HG02884 (cell line): ENCODE results near the gene EGF.
"Not testable (repeated sequence)": the region's sequence is repeated elsewhere in the genome, so short reads cannot be mapped to it uniquely, and the experiment has no call there.

Experiments used
- ATAC-seq: cut with Tn5 transposase; IDR thresholded peaks from one replicate; pipeline ENCODE4 v1.9.1; 2021; ENCODE audit warnings: mild to moderate bottlenecking, moderate library complexity; ENCODE audit not compliant: unreplicated experiment

The EGF gene

GRCh38 chr4:109913596-109914241 lies 1.0 kb downstream of the EGF start:
- ATAC-seq = no peak

- no peak for ATAC-seq
These were observed 1.6 kb downstream of the EGF start for GRCh38 chr4:109914322-109914721.

DNA sequence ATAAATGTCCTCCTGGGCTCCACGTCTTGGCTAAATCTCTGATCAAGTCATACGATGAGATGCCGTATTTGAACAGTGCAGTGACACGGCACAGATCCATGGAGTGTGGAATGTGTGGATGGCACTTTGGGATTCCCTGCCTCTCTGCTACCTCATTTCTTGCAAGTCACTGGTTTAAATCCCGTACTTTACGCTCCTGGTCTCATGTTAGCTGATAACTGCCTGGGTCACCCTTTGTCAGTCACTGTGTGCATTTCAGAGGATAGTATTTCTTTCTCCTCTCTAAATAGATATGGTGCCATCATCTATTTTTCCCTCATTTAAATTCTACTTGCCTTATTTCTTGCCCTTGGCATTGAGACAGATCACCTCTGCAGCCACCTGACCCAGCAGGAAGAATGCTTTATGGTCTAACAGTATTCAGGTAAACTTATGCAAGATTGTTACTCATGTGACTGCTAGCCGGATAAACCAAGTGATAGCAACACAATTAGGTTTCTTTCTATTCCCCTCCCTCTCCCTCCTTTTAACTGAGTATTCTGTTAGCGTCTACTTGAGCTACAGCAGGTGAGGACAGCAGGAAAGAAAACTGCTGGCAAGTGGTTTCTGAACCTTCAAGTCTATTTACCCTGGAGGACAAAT lies 2.8 kb downstream of the EGF start:
- ATAC-seq = peak; percentile 7

- ATAC-seq = peak; percentile 39
These were observed 3.3 kb downstream of the EGF start for GRCh38 chr4:109916027-109916409.

GRCh38 chr4:109921384-109921808 lies 8.7 kb downstream of the EGF start:
- ATAC-seq = no peak

- no peak for ATAC-seq
These were observed 12.7 kb downstream of the EGF start for GRCh38 chr4:109925396-109925795.

GRCh38 chr4:109928327-109929045 lies 15.8 kb downstream of the EGF start:
- ATAC-seq = no peak

- no peak for ATAC-seq
These were observed 17.8 kb downstream of the EGF start for GRCh38 chr4:109930464-109930863.

DNA sequence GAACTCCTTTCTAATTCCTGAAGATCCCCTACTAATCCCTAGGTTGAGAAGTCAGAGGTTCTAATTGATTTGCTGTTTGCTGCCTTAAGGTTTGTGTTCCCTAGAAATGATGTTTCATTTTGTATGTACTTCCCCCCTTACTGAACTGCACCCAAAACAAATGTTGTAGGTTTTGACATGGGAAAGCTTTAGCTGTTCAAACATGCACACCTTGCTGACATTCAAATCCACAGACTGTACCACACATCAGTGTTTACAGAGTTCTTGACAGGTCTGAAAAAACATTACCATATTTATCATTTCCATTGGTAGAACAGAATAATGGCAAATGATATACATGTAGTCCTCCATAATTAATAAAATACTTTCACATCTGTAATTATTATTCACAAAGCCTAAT lies 18.2 kb downstream of the EGF start:
- no peak for ATAC-seq

DNA sequence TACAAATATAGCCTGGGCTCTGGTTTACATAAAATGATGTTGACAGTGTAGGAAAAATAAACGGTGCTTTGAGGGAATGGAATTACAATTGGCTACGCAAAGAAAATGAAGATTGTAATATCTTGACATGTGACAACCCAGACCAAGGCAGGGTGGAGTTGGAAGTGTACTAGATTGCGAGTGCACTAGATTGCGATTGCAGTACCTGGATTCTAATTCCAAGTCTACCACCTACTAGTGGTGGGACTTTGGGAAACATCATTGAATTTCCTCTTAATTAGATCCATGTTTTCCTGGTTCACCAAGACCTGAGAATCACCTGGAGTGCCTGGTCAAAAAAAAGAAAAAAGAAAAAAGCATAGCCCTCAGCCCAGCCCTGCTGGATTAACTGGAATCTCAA lies 18.6 kb downstream of the EGF start:
- no peak for ATAC-seq

DNA sequence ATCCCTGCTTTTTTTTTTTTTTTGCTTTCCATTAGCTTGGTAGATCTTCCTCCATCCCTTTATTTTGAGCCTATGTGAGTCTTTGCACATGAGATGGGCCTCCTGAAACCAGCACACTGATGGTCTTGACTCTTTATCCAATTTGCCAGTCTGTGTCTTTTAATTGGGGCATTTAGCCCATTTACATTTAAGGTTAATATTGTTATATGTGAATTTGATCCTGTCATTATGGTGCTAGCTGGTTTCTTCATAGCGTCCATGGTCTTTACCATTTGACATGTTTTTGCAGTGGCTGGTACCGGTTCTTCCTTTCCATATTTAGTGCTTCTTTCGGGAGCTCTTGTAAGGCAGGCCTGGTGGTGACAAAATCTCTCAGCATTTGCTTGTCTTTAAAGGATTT lies 24.7 kb downstream of the EGF start:
- ATAC-seq = not testable (repeated sequence)

DNA sequence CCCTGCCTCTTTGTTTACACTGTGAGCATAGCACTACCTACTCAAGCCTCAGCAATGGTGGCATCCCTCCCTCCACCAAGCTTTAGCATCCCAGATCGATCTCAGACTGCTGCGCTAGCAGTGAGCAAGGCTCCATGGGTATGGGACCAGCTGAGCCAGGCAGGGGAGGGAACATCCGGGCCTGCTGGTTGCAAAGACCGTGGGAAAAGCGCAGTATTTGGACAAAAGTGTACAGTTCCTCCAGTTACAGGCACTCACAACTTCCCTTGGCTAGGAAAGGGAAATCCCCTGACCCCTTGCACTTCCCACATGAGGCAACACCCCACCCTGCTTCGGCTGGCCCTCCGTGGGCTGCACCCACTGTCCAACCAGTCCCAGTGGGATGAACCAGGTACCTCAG lies 26.5 kb downstream of the EGF start:
- ATAC-seq = no peak

DNA sequence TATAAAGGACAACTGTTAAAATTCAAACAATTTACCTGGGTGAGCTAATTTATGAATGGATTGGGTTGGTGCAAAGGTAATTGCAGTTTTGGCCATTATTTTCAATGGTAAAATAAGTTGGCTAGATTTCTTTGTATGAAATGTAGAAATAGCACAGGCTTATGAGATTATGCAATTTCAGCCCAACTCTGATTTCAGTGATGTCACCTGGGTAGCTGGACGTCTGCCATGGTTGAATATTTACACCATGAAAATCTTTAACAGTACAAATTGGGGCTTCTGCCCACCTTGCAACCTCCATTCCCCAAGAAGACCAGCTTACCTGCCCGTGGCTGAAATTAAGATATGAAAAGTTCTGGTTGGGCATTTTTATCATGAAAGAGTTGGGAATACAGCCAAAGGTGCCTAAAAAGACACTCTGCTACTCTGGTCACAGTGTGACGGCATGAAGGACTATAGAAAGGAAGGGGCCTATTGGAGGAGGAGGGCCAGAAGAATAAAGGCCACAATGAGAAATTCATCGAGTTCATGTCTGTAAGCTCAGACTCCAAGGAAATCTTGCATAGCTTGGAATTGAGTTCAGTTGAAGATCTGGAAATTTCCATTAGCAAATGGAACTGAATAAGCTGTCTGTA lies 29.7 kb downstream of the EGF start:
- no peak for ATAC-seq

GRCh38 chr4:109943745-109944144 lies 31.1 kb downstream of the EGF start:
- no peak for ATAC-seq

DNA sequence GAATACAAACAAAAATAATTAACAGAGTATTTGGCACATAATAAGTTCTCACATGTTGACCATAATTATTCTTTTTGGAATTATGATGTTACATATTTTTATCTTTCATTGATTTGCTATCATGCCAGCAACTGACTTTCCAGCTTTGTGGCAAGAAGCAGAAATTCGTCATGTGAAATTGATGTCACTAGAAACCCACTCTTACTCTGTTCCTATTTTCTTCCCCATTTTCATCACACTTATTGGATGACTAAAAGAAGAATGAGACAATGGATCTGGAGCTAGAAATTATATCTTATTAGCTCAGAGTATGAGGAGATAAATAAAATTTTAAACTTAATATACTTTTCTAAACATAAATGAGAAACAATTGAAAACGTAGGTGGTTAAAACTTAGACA lies 31.9 kb downstream of the EGF start:
- no peak for ATAC-seq

- ATAC-seq = no peak
These were observed 32.4 kb downstream of the EGF start for GRCh38 chr4:109945056-109945455.

DNA sequence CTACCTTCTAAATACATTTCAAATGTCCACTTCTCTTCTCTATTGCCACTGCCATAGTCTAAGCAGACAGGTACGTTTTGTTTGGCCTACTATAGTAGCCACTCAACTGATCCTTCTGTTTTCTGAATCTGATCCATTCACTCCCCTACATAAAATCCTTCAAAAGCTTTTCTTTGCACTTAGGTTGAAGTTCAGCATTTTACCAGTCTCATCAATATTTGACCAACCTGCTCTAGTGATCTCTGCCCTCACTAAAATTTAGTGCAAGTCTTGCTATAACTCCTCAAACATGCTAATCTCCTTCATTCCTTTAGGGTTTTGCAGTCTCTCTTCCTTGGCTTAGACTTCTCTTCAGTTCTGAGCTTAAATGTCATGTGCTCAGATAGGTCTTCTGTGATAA lies 33.4 kb downstream of the EGF start:
- ATAC-seq = no peak

DNA sequence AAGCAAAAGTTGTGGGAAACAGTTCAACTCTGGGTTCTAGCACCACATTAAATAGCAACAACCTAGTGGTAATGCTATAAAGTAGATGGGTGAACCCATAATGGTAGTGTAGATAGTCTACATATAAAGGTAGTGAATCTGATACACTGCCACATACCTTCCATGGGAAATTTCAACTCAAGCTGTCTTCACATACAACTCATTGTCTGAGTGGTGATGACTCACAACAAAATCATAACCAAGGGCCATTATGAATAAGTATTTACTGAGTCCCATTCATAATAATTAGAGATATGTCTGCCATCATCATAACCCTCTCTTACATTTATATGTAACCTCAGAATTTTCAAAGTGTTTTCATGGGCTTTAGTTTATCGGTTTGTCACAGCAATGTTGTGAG lies 34.8 kb downstream of the EGF start:
- ATAC-seq = peak; percentile 52

- ATAC-seq = no peak
These were observed 35.2 kb downstream of the EGF start for GRCh38 chr4:109947918-109948317.

GRCh38 chr4:109949099-109949718 lies 36.5 kb downstream of the EGF start:
- ATAC-seq = not testable (repeated sequence)

- ATAC-seq = no peak
These were observed 39.9 kb downstream of the EGF start for GRCh38 chr4:109952612-109953011.
